ENCODE results near the gene MTMR1.

MTMR1 gene

DNA sequence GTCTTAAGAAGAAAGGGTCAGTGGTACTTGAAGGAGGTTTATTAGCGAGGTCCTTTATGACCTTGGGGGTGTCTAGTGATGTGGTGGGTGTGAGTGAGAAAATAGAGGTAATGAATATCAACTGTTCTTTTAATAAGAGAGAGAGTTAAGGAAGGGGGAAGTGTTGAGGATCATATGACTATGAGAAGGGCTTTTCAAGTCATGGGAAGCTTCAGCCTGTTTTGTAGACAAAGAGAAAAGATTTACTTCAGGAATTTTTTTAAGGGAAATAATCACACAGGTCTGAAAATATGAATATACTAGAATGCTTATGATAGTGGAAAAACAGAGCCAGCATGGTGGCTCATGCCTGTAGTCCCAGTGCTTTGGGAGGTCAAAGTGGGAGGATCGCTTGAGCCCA, 41.3 kb upstream of the MTMR1 start:
- TF ChIP-seq, protein P1, sequence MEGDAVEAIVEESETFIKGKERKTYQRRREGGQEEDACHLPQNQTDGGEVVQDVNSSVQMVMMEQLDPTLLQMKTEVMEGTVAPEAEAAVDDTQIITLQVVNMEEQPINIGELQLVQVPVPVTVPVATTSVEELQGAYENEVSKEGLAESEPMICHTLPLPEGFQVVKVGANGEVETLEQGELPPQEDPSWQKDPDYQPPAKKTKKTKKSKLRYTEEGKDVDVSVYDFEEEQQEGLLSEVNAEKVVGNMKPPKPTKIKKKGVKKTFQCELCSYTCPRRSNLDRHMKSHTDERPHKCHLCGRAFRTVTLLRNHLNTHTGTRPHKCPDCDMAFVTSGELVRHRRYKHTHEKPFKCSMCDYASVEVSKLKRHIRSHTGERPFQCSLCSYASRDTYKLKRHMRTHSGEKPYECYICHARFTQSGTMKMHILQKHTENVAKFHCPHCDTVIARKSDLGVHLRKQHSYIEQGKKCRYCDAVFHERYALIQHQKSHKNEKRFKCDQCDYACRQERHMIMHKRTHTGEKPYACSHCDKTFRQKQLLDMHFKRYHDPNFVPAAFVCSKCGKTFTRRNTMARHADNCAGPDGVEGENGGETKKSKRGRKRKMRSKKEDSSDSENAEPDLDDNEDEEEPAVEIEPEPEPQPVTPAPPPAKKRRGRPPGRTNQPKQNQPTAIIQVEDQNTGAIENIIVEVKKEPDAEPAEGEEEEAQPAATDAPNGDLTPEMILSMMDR (IDR thresholded peaks at IDR 0.05; ENCODE audit: insufficient read depth, missing control alignments) = no peak
- no peak for DNase-seq (ENCODE audit: insufficient read length, low spot score)
- no peak for FAIRE-seq

DNA sequence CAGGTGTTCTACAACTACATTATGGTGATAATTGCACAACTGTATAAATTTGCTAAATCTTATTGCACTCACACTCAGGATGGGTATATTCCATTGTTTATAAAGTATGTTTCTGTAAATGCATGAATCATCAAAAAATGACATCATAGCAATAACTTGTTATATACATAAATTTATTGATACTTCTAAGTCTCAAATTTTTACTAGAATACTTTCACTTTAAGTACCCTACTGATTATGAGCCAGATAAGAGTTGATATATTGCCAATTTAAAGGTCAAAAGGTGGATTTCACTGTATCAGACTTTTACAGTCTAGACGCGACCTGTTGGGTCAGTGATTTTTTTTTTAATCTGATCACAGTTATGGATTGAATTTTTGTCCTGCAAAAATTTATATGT, 37.4 kb upstream of the MTMR1 start:
- FAIRE-seq = no peak
- no peak for DNase-seq (ENCODE audit: insufficient read length, low spot score)
- TF ChIP-seq, protein P1 (IDR thresholded peaks at IDR 0.05; ENCODE audit: insufficient read depth, missing control alignments) = no peak

DNA sequence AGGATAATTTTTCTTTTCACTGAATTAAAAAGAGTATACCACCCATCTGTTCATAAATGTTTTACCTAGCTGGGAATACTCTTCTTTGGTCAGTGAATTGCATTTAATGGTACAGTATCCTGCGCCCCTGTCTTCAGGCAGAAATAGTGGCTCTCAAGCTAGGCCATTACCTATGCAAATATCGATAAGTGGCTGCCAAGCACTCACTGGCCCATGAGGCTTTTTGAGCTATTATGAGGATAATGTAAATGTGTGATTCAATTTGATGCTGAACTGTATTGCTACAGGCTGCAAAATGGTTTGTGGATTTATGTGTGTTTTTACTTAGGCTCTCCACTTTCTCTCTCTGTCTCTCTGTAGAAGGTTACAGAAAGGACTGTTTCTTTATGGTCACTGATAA, 30.1 kb upstream of the MTMR1 start:
- no peak for DNase-seq (ENCODE audit: insufficient read length, low spot score)
- no peak for FAIRE-seq
- TF ChIP-seq, protein P1 (IDR thresholded peaks at IDR 0.05; ENCODE audit: insufficient read depth, missing control alignments) = no peak

GRCh38 chrX:150664290-150664689, 28.9 kb upstream of the MTMR1 start:
- TF ChIP-seq, protein P1 (IDR thresholded peaks at IDR 0.05; ENCODE audit: insufficient read depth, missing control alignments) = no peak
- FAIRE-seq (no peak), DNase-seq (ENCODE audit: insufficient read length, low spot score) (no peak)

- DNase-seq (ENCODE audit: insufficient read length, low spot score) = no peak
- no peak for FAIRE-seq
- TF ChIP-seq, protein P1 (IDR thresholded peaks at IDR 0.05; ENCODE audit: insufficient read depth, missing control alignments) = no peak
These were observed 17.0 kb upstream of the MTMR1 start for GRCh38 chrX:150676221-150676620.

- DNase-seq (ENCODE audit: insufficient read length, low spot score) (no peak), FAIRE-seq (peak; percentile 16)
- TF ChIP-seq, protein P1 (IDR thresholded peaks at IDR 0.05; ENCODE audit: insufficient read depth, missing control alignments) = peak; percentile 56
These were observed 12.2 kb upstream of the MTMR1 start for GRCh38 chrX:150680974-150681373.

- TF ChIP-seq, protein P1 (IDR thresholded peaks at IDR 0.05; ENCODE audit: insufficient read depth, missing control alignments) = no peak
- DNase-seq (ENCODE audit: insufficient read length, low spot score) (no peak), FAIRE-seq (no peak)
These were observed 10.1 kb upstream of the MTMR1 start for GRCh38 chrX:150683112-150683511.

All from D721Med (cell line).